ENCODE measurements around the gene EARS2. TPM values are rescaled to one million over a fixed set of nuclear protein-coding genes. Genes with fewer than 3 reads are reported as not detected.

The EARS2 gene
- total and polyA plus RNA-seq, 2 donors = 17.7 to 27.5 TPM

DNA sequence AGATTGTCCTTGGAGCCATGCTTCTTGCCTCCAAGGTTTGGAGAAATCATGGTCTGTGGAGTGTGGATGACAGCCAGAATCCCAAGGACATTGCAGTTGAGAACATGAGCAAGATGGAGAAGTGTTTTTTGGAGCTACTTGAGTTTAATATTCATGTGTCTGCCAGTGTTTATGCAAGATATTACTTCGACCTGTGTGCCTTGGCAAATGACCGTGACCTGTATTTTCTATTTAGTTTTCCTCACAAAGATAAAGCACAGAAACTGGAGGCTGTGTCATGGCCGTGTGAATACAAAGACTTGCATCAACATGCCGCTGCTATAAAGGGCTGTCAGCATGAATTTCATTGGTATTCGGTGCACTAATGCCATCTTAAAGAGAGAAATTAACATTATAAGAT lies 55.9 kb downstream of the EARS2 start:
- 83% methylated on average over 5 of the region's 5 CpGs for WGBS
- Histone ChIP-seq H3K4me1 (ENCODE audit: insufficient read depth) (peaks cover 5% of the 10 kb centered on the region), H3K27ac (ENCODE audit: low read depth) (no peak overlapping the region), H3K36me3 (ENCODE audit: insufficient read depth) (no peaks in the 10 kb centered on the region), H3K4me3 (ENCODE audit: low read depth, low read length) (no peak overlapping the region)
- no peak for DNase-seq (ENCODE audit: extremely low spot score)

GRCh38 chr16:23500862-23501225 lies 56.3 kb downstream of the EARS2 start:
- WGBS = 62% methylated on average over 4 of the region's 4 CpGs

DNA sequence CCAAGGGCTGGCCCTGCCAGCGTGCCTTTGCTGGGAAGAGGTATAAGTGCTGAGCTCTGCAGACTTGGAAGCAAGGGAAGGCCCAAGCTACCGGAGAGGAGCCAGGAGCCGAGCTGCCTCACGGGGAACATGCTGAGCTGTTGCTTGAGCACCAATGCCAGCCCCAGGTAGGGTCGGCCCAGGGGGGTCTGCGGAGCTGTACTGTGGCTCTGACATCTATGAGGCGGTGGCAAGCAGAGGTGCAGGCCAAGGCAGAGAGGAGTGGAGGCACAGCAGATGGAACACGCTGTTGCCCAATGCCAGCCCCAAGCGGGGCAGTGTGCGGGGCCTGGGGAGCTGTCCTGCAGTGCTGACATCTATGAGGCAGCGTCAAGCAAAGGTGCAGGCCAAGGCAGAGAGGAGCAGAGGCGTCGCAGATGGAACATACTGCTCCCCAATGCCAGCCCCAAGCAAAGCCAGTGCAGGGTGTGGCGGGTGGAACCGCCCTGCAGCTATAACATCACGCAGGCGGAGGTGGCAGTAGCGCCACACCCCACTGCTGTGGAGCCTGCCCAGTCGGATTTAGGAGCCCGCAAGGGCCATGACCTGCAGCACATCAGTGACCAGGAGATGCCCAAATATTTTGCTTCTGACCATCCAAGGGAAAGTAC lies 56.8 kb downstream of the EARS2 start:
- H3K4me3 ChIP-seq (ENCODE audit: low read depth, low read length) = no peak overlapping the region
- H3K4me1 ChIP-seq (ENCODE audit: insufficient read depth) = peaks cover 5% of the 10 kb centered on the region
- no peak for DNase-seq (ENCODE audit: extremely low spot score)
- 89% methylated on average over 20 of the region's 20 CpGs for WGBS
- H3K27ac ChIP-seq (ENCODE audit: low read depth) = no peak overlapping the region
- H3K36me3 ChIP-seq (ENCODE audit: insufficient read depth) = no peaks in the 10 kb centered on the region

More at GRCh38 chr16:23500862-23501225, 56.3 kb downstream of the EARS2 start:
- H3K4me1 ChIP-seq (ENCODE audit: insufficient read depth) = peaks cover 3% of the 10 kb centered on the region
- no peak overlapping the region for H3K27ac ChIP-seq (ENCODE audit: low read depth)
- H3K36me3 ChIP-seq (ENCODE audit: insufficient read depth) = no peaks in the 10 kb centered on the region
- no peak for DNase-seq (ENCODE audit: extremely low spot score)
- no peak overlapping the region for H3K4me3 ChIP-seq (ENCODE audit: low read depth, low read length)

DNA sequence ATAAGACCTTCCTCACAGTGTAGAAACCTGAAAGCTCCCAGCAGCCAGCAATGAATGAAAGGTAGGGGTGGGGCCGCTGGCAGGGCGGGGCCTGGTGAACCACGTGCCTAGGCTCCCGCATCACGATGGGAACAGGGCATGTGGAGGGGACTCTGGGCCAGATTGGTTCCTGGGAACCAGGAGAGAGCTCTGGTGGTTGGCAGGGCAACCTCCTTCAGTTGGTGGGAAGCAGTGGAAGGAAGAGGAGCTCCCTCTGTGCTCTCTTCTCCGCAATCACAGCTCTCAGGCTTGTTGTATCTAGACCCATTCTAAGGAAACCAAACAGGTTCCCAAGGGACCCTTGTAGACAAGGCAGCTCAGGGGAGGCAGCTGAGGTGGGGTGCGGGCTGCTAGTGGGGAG lies 57.3 kb downstream of the EARS2 start:
- Histone ChIP-seq H3K27ac (ENCODE audit: low read depth) (no peak overlapping the region), H3K36me3 (ENCODE audit: insufficient read depth) (no peaks in the 10 kb centered on the region), H3K4me3 (ENCODE audit: low read depth, low read length) (no peak overlapping the region), H3K4me1 (ENCODE audit: insufficient read depth) (peaks cover 5% of the 10 kb centered on the region)
- WGBS = 81% methylated on average over 7 of the region's 7 CpGs
- no peak for DNase-seq (ENCODE audit: extremely low spot score)

DNA sequence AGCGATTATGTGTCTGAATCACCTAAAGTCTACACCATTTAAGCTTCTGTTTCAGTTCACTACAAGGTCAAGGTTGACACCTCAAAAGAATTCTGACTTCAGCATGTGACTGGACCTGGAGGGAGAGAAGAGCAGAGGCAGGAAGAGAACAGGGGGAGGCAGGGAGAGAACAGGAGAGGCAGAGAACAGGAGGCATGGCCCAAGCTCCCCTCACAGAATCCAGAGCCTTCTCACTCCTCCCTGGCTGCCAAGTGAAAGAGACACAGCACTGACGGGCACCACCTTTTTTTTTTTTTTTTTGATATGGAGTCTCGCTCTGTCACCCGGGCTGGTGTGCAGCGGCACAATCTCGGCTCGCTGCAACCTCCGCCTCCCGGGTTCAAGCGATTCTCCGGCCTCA lies 58.3 kb downstream of the EARS2 start:
- WGBS = 90% methylated on average over 11 of the region's 11 CpGs
- Histone ChIP-seq H3K27ac (ENCODE audit: low read depth) (no peak overlapping the region), H3K4me1 (ENCODE audit: insufficient read depth) (peaks cover 5% of the 10 kb centered on the region), H3K4me3 (ENCODE audit: low read depth, low read length) (no peak overlapping the region), H3K36me3 (ENCODE audit: insufficient read depth) (no peaks in the 10 kb centered on the region)
- DNase-seq (ENCODE audit: extremely low spot score) = no peak

- WGBS = 67% methylated on average over 6 of the region's 6 CpGs
Measured at GRCh38 chr16:23497543-23497868, 59.6 kb downstream of the EARS2 start.

DNA sequence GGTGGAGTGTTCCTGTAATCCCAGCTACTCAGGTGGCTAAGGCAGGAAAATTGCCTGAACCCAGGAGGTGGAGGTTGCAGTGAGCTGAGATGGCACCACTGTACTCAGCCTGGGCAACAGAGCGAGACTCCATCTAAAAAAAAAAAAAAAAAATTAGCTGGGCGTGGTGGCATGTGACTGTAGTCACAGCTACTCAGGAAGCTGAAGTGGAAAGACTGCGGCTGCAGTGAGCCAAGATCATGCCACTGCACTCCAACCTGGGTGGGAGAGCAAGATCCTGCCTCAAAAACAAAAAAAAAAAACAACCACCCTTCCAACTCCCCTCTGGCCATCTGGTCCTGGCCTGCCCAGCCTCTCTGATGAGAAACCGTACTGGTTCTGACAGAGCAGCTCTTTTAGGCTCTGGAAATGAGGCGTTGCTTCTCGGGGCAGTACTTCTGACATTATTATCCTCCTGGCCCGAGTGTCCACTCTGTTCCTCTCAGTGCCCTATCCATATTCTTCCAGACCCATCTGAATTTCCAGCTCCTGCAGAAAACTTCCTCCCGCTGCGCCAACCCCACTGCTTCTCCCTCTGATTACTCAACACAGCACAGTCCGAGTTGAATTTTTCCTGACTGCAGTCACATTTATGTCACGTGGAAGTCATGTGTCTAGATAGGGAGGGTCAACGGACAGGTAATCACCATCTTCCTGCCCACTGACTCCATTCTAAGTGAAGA lies 60.2 kb downstream of the EARS2 start:
- no peak for DNase-seq (ENCODE audit: extremely low spot score)
- WGBS = 43% methylated on average over 12 of the region's 12 CpGs
- Histone ChIP-seq H3K4me1 (ENCODE audit: insufficient read depth) (peaks cover 5% of the 10 kb centered on the region), H3K27ac (ENCODE audit: low read depth) (peak overlapping the region; percentile 39), H3K36me3 (ENCODE audit: insufficient read depth) (no peaks in the 10 kb centered on the region), H3K4me3 (ENCODE audit: low read depth, low read length) (no peak overlapping the region)

More at GRCh38 chr16:23497543-23497868, 59.6 kb downstream of the EARS2 start:
- Histone ChIP-seq H3K36me3 (ENCODE audit: insufficient read depth) (no peaks in the 10 kb centered on the region), H3K4me1 (ENCODE audit: insufficient read depth) (peaks cover 5% of the 10 kb centered on the region), H3K27ac (ENCODE audit: low read depth) (peak overlapping the region; percentile 27), H3K4me3 (ENCODE audit: low read depth, low read length) (no peak overlapping the region)
- no peak for DNase-seq (ENCODE audit: extremely low spot score)

GRCh38 chr16:23495671-23496070 lies 61.5 kb downstream of the EARS2 start:
- no peak overlapping the region for H3K27ac ChIP-seq (ENCODE audit: low read depth)
- 88% methylated on average over 4 of the region's 4 CpGs for WGBS
- H3K36me3 ChIP-seq (ENCODE audit: insufficient read depth) = peaks cover 4% of the 10 kb centered on the region
- no peak for DNase-seq (ENCODE audit: extremely low spot score)
- H3K4me3 ChIP-seq (ENCODE audit: low read depth, low read length) = no peak overlapping the region
- peaks cover 5% of the 10 kb centered on the region for H3K4me1 ChIP-seq (ENCODE audit: insufficient read depth)

GRCh38 chr16:23494188-23494587 lies 63.0 kb downstream of the EARS2 start:
- 92% methylated on average over 11 of the region's 11 CpGs for WGBS
- no peak for DNase-seq (ENCODE audit: extremely low spot score)
- Histone ChIP-seq H3K4me3 (ENCODE audit: low read depth, low read length) (no peak overlapping the region), H3K36me3 (ENCODE audit: insufficient read depth) (peaks cover 4% of the 10 kb centered on the region), H3K27ac (ENCODE audit: low read depth) (no peak overlapping the region), H3K4me1 (ENCODE audit: insufficient read depth) (peaks cover 3% of the 10 kb centered on the region)

DNA sequence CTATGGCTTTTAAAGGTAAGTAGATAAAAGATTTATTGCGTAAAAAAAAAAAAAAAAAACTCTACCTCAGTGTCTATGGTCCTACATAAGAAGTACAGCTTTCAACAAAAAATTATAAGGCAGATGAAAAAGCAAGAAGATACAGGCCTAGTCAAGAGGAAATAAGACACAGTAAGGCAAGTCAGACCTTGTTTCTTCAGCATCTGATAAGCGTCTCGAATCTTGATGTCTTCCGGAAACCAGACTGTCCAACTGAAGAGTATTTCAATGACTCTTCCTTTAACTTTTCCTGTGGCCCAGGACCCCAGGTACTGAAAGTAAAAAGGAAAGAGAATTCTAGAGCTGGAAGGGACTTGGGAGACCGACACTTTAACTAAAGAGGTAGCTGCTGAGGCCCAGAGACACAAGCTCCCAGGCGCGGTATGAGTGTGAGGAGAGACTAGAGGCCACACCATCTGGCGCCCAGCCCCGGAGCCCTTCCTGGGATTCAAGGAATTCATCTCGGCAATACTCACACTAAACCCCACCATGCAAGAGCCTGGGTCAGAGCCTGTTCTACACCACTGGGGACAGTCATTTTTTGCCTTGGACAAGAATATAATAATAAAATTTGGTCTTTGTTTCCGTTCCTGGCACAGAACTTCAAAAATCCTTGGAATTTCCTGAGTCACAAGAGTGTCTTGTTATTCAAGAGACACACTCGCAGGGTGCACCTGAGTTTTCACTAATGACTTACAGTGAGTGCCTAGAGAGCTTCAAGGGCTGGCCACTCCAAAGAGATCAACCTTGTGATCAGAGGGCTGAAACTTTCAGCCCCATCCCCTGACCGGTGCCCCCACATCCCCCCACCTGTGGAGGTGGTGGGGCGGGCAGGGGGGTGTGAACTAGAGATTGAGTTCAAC lies 65.4 kb downstream of the EARS2 start:
- Histone ChIP-seq H3K36me3 (ENCODE audit: insufficient read depth) (peaks cover 4% of the 10 kb centered on the region), H3K4me3 (ENCODE audit: low read depth, low read length) (no peak overlapping the region), H3K4me1 (ENCODE audit: insufficient read depth) (peaks cover 2% of the 10 kb centered on the region), H3K27ac (ENCODE audit: low read depth) (no peak overlapping the region)
- no peak for DNase-seq (ENCODE audit: extremely low spot score)
- WGBS = 82% methylated on average over 14 of the region's 14 CpGs

- no peak for DNase-seq (ENCODE audit: extremely low spot score)
- Histone ChIP-seq H3K4me1 (ENCODE audit: insufficient read depth) (no peaks in the 10 kb centered on the region), H3K36me3 (ENCODE audit: insufficient read depth) (peaks cover under 1% of the 10 kb centered on the region), H3K27ac (ENCODE audit: low read depth) (no peak overlapping the region), H3K4me3 (ENCODE audit: low read depth, low read length) (no peak overlapping the region)
- WGBS = 94% methylated on average over 5 of the region's 5 CpGs
Measured at GRCh38 chr16:23486480-23486879, 70.7 kb downstream of the EARS2 start.

- H3K4me1 ChIP-seq (ENCODE audit: insufficient read depth) = no peaks in the 10 kb centered on the region
- H3K4me3 ChIP-seq (ENCODE audit: low read depth, low read length) = no peak overlapping the region
- no peaks in the 10 kb centered on the region for H3K36me3 ChIP-seq (ENCODE audit: insufficient read depth)
- no peak overlapping the region for H3K27ac ChIP-seq (ENCODE audit: low read depth)
- DNase-seq (ENCODE audit: extremely low spot score) = no peak
- WGBS = 96% methylated on average over 8 of the region's 8 CpGs
Measured at GRCh38 chr16:23485841-23486240, 71.3 kb downstream of the EARS2 start.

DNA sequence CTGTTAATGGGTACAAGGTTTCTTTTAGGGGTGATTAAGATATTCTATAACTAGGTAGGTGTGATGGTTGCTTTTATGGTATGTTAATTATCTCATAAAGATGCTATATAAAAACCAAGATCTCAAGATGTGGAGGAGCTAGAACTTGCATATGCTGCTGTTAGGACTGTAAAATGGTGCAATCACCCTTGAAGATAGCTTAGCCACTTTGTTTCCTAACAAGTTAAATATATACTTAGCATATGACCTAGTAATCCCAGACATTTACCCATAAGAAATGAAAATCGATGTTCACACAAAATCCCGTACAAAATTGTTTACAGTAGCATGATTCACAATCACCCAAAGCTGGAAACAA lies 71.9 kb downstream of the EARS2 start:
- Histone ChIP-seq H3K27ac (ENCODE audit: low read depth) (no peak overlapping the region), H3K4me1 (ENCODE audit: insufficient read depth) (no peaks in the 10 kb centered on the region), H3K4me3 (ENCODE audit: low read depth, low read length) (no peak overlapping the region), H3K36me3 (ENCODE audit: insufficient read depth) (no peaks in the 10 kb centered on the region)
- no peak for DNase-seq (ENCODE audit: extremely low spot score)
- WGBS = 69% methylated on average over 2 of the region's 2 CpGs
